ENCODE results near the gene ENTHD1. TPM values are rescaled to one million over a fixed set of nuclear protein-coding genes. Genes with fewer than 3 reads are reported as not detected.

The ENTHD1 gene
- total RNA-seq, 3 donors from 2014 or later: not detected

GRCh38 chr22:39925273-39925672, 31.7 kb upstream of the ENTHD1 start:
- no peaks in the 10 kb centered on the region for H3K4me1 ChIP-seq
- DNase-seq (ENCODE audit: low spot score in 2 of 2): no peak
- H3K4me3 ChIP-seq: no peak overlapping the region
- H3K36me3 ChIP-seq: no peaks in the 10 kb centered on the region
- intact Hi-C loops (cut with DNase I; ENCODE audit: low total_unique reads): no loop called here
- H3K9me3 ChIP-seq: no peaks in the 10 kb centered on the region
- no peak for TF ChIP-seq POLR2AphosphoS5 (IDR thresholded peaks at IDR 0.05)
- no peak for TF ChIP-seq POLR2A (IDR thresholded peaks at IDR 0.05)
- no peak for TF ChIP-seq CTCF (IDR thresholded peaks at IDR 0.05)
- H3K27ac ChIP-seq: no peak overlapping the region
- no peaks in the 10 kb centered on the region for H3K27me3 ChIP-seq

- no peaks in the 10 kb centered on the region for H3K27me3 ChIP-seq
- no peak overlapping the region for H3K27ac ChIP-seq
- intact Hi-C loops (cut with DNase I; ENCODE audit: low total_unique reads): no loop called here
- DNase-seq (ENCODE audit: low spot score in 2 of 2): no peak
- H3K9me3 ChIP-seq: no peaks in the 10 kb centered on the region
- no peak overlapping the region for H3K4me3 ChIP-seq
- TF ChIP-seq POLR2AphosphoS5 (IDR thresholded peaks at IDR 0.05): no peak
- TF ChIP-seq CTCF (IDR thresholded peaks at IDR 0.05): no peak
- TF ChIP-seq POLR2A (IDR thresholded peaks at IDR 0.05): no peak
- no peaks in the 10 kb centered on the region for H3K36me3 ChIP-seq
- H3K4me1 ChIP-seq: no peaks in the 10 kb centered on the region
Observed at GRCh38 chr22:39924286-39924685, 30.7 kb upstream of the ENTHD1 start.

GRCh38 chr22:39923696-39924095, 30.1 kb upstream of the ENTHD1 start:
- no peaks in the 10 kb centered on the region for H3K9me3 ChIP-seq
- no peak overlapping the region for H3K4me3 ChIP-seq
- DNase-seq (ENCODE audit: low spot score in 2 of 2): no peak
- no peaks in the 10 kb centered on the region for H3K27me3 ChIP-seq
- intact Hi-C loops (cut with DNase I; ENCODE audit: low total_unique reads): no loop called here
- H3K36me3 ChIP-seq: no peaks in the 10 kb centered on the region
- no peaks in the 10 kb centered on the region for H3K4me1 ChIP-seq
- H3K27ac ChIP-seq: no peak overlapping the region
- TF ChIP-seq CTCF (IDR thresholded peaks at IDR 0.05) (no peak), POLR2A (IDR thresholded peaks at IDR 0.05) (no peak), POLR2AphosphoS5 (IDR thresholded peaks at IDR 0.05) (no peak)

- Histone ChIP-seq H3K36me3 (no peaks in the 10 kb centered on the region), H3K27me3 (no peaks in the 10 kb centered on the region), H3K27ac (no peak overlapping the region), H3K4me3 (no peak overlapping the region), H3K9me3 (no peaks in the 10 kb centered on the region), H3K4me1 (no peaks in the 10 kb centered on the region)
- no peak for TF ChIP-seq CTCF (IDR thresholded peaks at IDR 0.05)
- DNase-seq (ENCODE audit: low spot score in 2 of 2): no peak
- intact Hi-C loops (cut with DNase I; ENCODE audit: low total_unique reads): no loop called here
Observed at GRCh38 chr22:39920134-39920743, 26.7 kb upstream of the ENTHD1 start.

- TF ChIP-seq CTCF (IDR thresholded peaks at IDR 0.05) (no peak), POLR2AphosphoS5 (IDR thresholded peaks at IDR 0.05) (no peak), POLR2A (IDR thresholded peaks at IDR 0.05) (no peak)
- no peaks in the 10 kb centered on the region for H3K36me3 ChIP-seq
- no peaks in the 10 kb centered on the region for H3K9me3 ChIP-seq
- no peak for DNase-seq (ENCODE audit: low spot score in 2 of 2)
- no peak overlapping the region for H3K4me3 ChIP-seq
- peak overlapping the region in 1 of 2 donors; percentile 43 for H3K27ac ChIP-seq
- H3K4me1 ChIP-seq: no peaks in the 10 kb centered on the region
- intact Hi-C loops (cut with DNase I; ENCODE audit: low total_unique reads): no loop called here
- no peaks in the 10 kb centered on the region for H3K27me3 ChIP-seq
Observed at GRCh38 chr22:39917776-39918495, 24.4 kb upstream of the ENTHD1 start.

Measured in breast epithelium (tissue), 4 donors.